ENCODE measurements around the gene STK39. TPM values are rescaled to one million over a fixed set of nuclear protein-coding genes. Genes with fewer than 3 reads are reported as not detected.

STK39 gene
- total and polyA plus RNA-seq, 9 of the 15 experiments (the other 6 are each of a cell fraction or from before 2014, with no cell fraction given) = 0.19 to 0.76 (median 0.51) TPM

DNA sequence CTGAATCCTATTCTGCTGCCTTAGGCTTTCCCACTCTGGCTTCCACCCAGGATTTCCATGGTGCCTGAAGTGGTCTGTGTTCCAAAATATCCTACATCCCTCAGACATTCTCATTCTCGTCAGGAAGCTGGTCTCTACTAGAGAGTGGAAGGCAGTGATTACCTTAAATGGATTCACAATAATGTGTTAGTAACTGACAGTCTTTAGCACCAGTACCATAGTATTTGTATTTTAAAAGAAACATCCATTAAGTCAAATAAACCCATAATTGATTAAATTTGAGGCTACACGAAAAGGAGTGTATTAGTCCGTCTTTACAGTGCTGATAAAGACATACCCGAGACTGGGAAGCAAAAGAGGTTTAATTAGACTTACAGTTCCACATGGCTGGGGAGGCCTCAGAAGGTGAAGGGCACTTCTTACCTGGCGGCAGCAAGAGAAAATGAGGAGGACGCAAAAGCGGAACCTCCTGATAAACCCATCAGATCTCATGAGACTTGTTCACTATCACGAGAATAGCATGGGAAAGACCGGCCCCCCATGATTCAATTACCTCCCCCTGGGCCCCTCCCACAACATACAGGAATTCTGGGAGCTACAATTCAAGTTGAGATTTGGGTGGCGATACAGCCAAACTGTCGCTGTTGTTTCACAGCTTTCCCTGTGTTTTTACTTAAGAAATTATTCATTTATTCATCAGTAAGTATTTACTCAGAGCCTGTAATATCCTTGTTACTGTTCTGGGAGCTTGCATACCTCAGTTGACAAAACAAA is 306.5 kb downstream of the STK39 start (continued):
- TF ChIP-seq ZFP1 (CRISPR knock-in tag; IDR thresholded peaks at IDR 0.05) (no peak), IRF1 (CRISPR knock-in tag; IDR thresholded peaks at IDR 0.05; ENCODE audit: borderline replicate concordance) (no peak), ZBTB5 (IDR thresholded peaks at IDR 0.05) (no peak), KLF1 (tag; IDR thresholded peaks at IDR 0.05) (no peak), ATF3 (IDR thresholded peaks at IDR 0.05) (no peak), ATF3 (CRISPR knock-in tag; conservative IDR thresholded peaks at IDR 0.05) (peak; percentile 81), RB1 (IDR thresholded peaks at IDR 0.05; ENCODE audit: low read depth) (0 out of 2 replicates have a peak, but pooled peaks have one; percentile 38), NR0B1 (IDR thresholded peaks at IDR 0.05; ENCODE audit: partially characterized antibody) (no peak), TRIM28 (IDR thresholded peaks at IDR 0.05) (no peak), NFIC (IDR thresholded peaks at IDR 0.05) (peak; percentile 71), RBFOX2 (IDR thresholded peaks at IDR 0.05; ENCODE audit: low read depth, low read length) (peak; percentile 69), ZNF79 (CRISPR knock-in tag; IDR thresholded peaks at IDR 0.05; ENCODE audit: low read depth) (no peak), ZSCAN29 (IDR thresholded peaks at IDR 0.05) (0 out of 2 replicates have a peak, but pooled peaks have one; percentile 39), PHB (CRISPR knock-in tag; IDR thresholded peaks at IDR 0.05) (no peak), NRF1 (conservative IDR thresholded peaks at IDR 0.05 in 1 of 2, IDR thresholded peaks at IDR 0.05 in 1 of 2) (0 out of 4 replicates have a peak, but pooled peaks of 1 of the 2 experiments have one; percentile 22), BRF1 (IDR thresholded peaks at IDR 0.05; ENCODE audit: borderline replicate concordance, extremely low read depth, insufficient read length) (no peak)
- TF ChIP-seq, protein P1, sequence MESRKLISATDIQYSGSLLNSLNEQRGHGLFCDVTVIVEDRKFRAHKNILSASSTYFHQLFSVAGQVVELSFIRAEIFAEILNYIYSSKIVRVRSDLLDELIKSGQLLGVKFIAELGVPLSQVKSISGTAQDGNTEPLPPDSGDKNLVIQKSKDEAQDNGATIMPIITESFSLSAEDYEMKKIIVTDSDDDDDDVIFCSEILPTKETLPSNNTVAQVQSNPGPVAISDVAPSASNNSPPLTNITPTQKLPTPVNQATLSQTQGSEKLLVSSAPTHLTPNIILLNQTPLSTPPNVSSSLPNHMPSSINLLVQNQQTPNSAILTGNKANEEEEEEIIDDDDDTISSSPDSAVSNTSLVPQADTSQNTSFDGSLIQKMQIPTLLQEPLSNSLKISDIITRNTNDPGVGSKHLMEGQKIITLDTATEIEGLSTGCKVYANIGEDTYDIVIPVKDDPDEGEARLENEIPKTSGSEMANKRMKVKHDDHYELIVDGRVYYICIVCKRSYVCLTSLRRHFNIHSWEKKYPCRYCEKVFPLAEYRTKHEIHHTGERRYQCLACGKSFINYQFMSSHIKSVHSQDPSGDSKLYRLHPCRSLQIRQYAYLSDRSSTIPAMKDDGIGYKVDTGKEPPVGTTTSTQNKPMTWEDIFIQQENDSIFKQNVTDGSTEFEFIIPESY (CRISPR knock-in tag; IDR thresholded peaks at IDR 0.05) = no peak
- TF ChIP-seq, protein P2, sequence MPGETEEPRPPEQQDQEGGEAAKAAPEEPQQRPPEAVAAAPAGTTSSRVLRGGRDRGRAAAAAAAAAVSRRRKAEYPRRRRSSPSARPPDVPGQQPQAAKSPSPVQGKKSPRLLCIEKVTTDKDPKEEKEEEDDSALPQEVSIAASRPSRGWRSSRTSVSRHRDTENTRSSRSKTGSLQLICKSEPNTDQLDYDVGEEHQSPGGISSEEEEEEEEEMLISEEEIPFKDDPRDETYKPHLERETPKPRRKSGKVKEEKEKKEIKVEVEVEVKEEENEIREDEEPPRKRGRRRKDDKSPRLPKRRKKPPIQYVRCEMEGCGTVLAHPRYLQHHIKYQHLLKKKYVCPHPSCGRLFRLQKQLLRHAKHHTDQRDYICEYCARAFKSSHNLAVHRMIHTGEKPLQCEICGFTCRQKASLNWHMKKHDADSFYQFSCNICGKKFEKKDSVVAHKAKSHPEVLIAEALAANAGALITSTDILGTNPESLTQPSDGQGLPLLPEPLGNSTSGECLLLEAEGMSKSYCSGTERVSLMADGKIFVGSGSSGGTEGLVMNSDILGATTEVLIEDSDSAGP (CRISPR knock-in tag; IDR thresholded peaks at IDR 0.05) = no peak

Measured in K562 (cell line).